ENCODE data around the gene FHIP1A.

DNA sequence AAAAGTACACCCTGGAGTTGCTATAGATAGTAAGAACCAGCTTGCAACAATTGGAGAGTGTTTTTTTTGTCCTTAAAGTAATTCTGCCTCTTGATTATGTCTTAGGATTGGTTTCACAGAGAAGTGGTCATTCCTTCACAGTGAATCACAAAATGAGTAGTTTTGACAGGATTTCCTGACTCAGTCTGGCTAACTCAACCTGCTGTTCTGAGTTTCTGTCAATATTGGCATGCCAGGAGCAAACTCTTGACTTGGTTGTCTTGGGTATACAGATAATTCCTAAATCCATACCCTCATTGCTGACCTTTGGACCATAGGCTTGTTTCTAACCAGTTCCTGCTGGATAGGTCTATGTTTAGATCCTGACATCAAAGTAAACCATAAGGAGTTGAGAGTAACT is 9.4 kb downstream of the FHIP1A start:
- TF ChIP-seq, protein P1, sequence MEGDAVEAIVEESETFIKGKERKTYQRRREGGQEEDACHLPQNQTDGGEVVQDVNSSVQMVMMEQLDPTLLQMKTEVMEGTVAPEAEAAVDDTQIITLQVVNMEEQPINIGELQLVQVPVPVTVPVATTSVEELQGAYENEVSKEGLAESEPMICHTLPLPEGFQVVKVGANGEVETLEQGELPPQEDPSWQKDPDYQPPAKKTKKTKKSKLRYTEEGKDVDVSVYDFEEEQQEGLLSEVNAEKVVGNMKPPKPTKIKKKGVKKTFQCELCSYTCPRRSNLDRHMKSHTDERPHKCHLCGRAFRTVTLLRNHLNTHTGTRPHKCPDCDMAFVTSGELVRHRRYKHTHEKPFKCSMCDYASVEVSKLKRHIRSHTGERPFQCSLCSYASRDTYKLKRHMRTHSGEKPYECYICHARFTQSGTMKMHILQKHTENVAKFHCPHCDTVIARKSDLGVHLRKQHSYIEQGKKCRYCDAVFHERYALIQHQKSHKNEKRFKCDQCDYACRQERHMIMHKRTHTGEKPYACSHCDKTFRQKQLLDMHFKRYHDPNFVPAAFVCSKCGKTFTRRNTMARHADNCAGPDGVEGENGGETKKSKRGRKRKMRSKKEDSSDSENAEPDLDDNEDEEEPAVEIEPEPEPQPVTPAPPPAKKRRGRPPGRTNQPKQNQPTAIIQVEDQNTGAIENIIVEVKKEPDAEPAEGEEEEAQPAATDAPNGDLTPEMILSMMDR (IDR thresholded peaks at IDR 0.05) = no peak
- no peak for TF ChIP-seq POLR2AphosphoS5 (IDR thresholded peaks at IDR 0.05)
- TF ChIP-seq POLR2A (IDR thresholded peaks at IDR 0.05) = no peak

Data from prostate gland (tissue), 2 donors.